ENCODE measurements around the gene ZNF764.

The ZNF764 gene

DNA sequence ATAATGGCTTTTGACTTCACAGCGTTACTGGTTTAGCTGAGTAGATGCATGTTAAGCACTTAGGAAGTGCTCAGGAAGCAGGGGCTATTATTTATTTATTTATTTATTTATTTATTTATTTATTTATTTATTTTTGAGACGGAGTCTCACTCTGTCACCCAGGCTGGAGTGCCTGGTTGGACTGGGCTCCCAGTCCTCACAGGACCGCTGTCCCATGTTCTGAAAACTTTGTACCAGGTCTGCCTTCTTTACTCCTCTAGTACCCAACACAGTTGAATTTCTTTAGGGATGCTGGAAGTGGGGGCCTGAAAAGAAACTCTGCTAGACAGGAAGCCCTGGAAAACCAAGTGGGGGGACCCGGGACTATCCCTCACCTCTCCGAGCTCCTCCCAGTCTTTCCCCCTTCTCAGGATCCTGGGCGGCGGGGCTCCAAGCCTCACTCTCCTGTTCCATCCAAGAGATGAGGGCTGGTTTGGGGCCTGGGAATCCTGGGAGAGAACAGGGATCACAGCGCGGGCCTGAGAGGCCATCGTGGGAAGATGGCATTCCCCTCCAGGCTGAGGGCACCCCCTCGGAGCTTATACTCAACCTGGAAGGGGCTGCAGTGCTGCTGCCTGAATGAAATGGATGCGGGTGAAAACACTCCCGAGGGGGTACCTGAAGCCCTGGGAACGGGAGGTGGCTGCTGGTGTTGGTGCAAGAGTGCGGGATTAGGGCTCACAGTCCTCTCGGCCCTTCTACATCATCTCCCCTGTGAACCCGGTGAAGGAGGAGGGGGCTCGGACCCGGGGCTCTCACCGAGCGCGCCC, 12.7 kb upstream of the ZNF764 start:
- TF ChIP-seq, protein P1, sequence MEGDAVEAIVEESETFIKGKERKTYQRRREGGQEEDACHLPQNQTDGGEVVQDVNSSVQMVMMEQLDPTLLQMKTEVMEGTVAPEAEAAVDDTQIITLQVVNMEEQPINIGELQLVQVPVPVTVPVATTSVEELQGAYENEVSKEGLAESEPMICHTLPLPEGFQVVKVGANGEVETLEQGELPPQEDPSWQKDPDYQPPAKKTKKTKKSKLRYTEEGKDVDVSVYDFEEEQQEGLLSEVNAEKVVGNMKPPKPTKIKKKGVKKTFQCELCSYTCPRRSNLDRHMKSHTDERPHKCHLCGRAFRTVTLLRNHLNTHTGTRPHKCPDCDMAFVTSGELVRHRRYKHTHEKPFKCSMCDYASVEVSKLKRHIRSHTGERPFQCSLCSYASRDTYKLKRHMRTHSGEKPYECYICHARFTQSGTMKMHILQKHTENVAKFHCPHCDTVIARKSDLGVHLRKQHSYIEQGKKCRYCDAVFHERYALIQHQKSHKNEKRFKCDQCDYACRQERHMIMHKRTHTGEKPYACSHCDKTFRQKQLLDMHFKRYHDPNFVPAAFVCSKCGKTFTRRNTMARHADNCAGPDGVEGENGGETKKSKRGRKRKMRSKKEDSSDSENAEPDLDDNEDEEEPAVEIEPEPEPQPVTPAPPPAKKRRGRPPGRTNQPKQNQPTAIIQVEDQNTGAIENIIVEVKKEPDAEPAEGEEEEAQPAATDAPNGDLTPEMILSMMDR (IDR thresholded peaks at IDR 0.05; ENCODE audit: extremely low read depth, insufficient read depth, missing control alignments) = no peak
- peak; percentile 57 for DNase-seq (ENCODE audit: low spot score)
- in situ Hi-C loops (cut with MboI; ENCODE audit: low pct_unique_long_range_greater_than_20kb, low sequenced_read_pairs, unreplicated experiment) = no loop called here

DNA sequence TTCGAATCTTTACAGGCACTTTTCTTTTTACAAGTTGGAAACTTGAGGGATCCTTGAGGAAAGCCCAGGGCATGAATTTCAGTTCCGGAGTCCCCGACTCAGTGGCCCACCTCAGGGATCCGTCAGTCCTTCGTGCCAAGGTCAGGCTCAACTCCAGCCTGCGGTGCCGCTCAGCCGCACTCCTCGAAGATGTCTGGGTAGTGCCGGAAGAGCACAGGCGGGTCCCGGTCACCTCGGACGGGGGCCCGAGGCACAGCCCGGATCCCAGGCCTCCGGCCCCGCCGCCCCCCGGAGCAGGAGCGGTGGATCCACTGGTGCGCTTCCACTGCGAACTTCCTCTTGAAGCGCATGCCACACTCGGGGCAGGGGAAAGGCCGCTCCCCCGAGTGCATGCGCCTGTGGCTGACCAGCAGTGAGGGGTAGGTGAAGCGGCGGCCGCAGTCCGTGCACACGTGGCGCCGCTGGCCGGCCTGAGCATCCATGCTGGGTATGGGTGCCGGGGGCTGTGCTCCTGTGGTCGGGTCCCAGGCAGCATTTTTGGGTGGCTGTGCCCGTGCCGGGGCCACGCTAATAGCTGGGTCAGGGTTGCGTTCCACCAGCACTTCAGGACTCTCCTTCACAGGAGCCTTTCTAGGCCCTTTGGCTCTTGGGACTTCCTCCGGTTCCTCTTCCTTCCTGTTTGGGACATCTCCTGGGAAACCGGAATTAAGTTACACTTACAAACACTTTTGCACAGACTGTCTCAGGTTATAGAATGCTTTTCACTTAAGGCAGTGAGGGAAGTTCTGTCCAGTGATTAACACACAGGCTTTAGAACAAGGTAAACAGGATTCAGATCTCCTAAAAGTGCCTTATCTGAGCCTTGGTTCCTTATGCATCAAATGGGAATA, 11.8 kb upstream of the ZNF764 start:
- DNase-seq (ENCODE audit: low spot score) = no peak
- in situ Hi-C loops (cut with MboI; ENCODE audit: low pct_unique_long_range_greater_than_20kb, low sequenced_read_pairs, unreplicated experiment) = no loop called here
- TF ChIP-seq, protein P1 (IDR thresholded peaks at IDR 0.05; ENCODE audit: extremely low read depth, insufficient read depth, missing control alignments) = no peak

DNA sequence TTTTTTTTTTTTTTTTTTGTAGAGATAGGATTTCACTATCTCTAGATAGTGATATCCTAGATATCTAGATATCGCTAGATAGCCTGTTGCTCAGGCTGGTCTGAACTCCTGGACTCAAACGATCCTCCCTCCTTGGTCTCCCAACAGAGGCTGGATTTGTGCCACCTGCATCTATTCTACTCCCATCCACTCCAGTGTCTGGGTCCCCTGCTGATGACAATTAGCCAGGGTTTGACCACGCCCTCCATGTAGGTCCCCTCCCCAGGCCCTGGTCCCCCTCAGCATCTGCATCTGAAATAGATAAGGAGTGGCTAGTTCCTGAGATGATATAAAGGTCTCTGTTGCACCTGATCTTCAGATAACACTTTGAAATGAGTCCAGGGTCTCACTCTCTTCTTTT, 11.1 kb upstream of the ZNF764 start:
- TF ChIP-seq, protein P1 (IDR thresholded peaks at IDR 0.05; ENCODE audit: extremely low read depth, insufficient read depth, missing control alignments) = no peak
- in situ Hi-C loops (cut with MboI; ENCODE audit: low pct_unique_long_range_greater_than_20kb, low sequenced_read_pairs, unreplicated experiment) = no loop called here
- no peak for DNase-seq (ENCODE audit: low spot score)

DNA sequence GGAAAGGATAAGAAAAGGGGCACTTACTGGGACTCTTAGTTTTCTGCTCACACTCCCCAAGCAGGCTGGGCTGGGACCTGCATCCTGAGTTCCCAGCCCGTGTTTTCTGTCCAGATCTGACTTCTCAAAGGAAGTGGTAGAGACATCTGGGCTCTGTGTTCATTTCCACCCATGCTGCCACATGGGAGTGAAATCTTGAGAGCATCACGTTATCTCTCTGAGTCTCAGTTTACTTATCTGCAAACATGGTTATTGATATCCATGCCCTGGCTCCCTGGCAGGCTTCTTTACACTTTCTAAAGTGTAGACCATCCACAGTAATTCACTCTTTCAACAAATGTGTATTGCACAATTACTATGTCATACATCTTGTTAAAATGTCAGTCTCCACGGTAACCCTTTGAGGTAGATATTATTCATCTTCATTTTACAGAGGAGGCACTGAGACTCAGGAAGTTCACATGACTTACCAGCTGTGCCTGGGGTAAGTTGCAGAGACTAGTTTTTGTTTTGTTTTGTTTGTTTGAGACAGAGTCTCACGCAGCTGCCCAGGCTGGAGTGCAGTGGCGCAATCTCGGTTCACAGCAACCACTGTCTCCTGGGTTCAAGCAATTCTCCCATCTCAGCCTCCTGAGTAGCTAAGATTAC, 9.9 kb upstream of the ZNF764 start:
- DNase-seq (ENCODE audit: low spot score) = peak; percentile 76
- TF ChIP-seq, protein P1 (IDR thresholded peaks at IDR 0.05; ENCODE audit: extremely low read depth, insufficient read depth, missing control alignments) = no peak
- in situ Hi-C loops (cut with MboI; ENCODE audit: low pct_unique_long_range_greater_than_20kb, low sequenced_read_pairs, unreplicated experiment) = no loop called here

DNA sequence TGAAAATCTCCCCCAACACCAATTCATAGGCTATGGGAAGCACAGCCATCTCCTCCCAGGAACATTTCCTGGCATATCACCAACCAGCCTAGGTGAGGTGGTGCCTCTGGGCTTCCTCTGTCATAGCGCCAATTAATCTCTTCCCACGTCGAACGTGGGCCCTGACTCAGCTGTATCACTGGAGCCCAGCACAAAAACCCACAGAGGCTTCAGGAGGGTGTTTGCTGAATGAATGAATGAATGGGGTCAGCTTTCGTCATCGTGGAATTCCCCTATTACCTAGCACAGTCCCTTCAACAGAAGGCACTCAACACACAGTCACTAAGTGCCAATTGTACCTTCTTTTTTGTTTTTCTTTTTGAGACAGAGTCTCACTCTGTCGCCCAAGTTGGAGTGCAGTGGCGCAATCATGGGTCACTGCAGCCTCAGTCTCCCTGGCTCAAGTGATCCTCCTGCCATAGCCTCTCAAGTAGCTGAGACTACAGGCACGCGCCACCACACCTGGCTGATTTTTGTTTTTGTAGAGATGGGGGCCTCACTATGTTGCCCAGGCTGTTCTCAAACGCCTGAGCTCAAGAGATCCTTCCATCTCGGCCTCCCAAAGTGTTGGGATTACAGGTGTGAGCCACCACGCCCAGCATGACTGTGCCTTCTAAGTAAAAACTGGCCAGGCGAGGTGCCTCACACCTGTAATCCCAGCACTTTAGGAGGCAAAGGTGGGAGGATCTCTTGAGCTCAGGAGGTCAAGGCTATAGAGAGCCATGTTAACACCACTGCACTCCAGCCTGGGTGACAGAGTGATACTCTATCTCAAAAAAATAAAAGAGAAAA, 9.2 kb upstream of the ZNF764 start:
- in situ Hi-C loops (cut with MboI; ENCODE audit: low pct_unique_long_range_greater_than_20kb, low sequenced_read_pairs, unreplicated experiment) = no loop called here
- DNase-seq (ENCODE audit: low spot score) = peak; percentile 57
- TF ChIP-seq, protein P1 (IDR thresholded peaks at IDR 0.05; ENCODE audit: extremely low read depth, insufficient read depth, missing control alignments) = no peak
